NCI-H1105 (cell line): ENCODE results near the gene FMO2.

Experiments used
- DNase-seq: peaks from one replicate; lab custom pipeline; 2025; lab: John Stamatoyannopoulos, UW

The FMO2 gene

DNA sequence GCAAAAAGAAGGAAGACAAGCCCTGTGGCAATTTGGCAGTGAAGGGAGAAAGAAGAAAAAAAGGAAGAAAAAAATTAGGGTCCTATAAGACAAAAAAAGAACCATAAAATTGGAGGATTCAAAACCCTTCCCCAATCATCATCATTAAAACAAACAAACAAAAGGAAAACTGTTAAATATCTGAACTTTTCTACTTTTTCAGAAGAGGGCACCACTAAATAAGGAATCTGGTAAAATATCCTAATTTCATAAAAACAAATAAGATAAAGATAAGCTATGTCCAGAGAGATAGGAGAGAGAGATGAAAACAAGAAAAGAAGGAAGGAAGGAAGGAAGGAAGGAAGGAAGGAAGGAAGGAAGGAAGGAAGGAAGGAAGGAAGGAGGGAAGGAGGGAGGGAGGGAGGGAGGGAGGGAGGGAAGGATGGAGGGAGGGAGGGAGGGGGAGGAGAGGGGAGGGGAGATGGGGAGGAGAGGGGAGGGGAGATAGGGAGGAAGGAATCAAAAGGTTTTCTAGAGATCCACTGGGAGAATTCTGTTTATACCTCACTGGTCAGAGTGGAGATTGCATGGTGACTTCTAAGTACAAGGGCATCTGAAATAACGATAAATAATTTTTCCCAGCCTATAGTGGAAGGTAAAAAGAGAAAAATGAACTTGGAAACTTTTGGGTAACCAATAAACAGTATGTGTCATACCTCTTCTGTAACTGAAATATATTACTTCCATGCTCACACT, 10.4 kb upstream of the FMO2 start:
- DNase-seq: no peak

DNA sequence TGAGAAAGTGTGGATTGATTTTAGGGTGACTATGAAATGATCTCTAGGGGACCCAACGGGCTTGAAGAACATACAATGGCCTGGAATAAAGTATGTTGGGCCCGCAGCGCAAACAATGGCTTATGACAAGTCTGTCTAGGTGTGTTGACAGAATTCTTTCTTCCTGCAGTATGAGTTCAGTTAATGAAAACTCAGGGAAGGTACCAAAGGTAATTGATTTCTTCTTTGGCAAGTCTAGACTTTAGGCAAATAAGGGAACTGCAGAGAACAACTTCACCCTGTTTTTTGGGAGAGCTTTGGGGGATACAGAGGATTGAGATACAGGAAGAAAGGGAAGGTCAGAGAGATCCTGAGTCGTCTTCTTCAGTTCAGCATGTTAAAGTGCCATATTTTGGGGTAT, 7.8 kb upstream of the FMO2 start:
- DNase-seq: no peak

- no peak for DNase-seq
Observed at GRCh38 chr1:171179318-171180227, 5.5 kb upstream of the FMO2 start.

DNA sequence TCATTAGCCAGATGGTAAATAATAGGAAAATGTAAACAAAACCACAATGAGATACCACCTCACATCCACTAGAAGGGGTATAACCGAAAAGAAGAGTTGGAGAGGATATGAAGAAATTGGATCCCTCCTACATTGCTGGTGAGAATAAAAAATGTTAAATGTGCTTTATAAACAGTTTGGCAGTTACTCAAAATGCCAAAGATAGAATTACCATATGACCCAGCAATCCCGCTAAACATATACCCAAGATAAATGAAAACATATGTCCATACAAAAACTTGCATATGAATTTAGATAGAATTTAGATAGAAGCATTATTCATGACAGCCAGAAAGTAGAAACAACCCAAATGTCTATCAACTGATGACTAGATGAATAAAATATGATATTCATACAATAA, 4.4 kb upstream of the FMO2 start:
- no peak for DNase-seq

DNA sequence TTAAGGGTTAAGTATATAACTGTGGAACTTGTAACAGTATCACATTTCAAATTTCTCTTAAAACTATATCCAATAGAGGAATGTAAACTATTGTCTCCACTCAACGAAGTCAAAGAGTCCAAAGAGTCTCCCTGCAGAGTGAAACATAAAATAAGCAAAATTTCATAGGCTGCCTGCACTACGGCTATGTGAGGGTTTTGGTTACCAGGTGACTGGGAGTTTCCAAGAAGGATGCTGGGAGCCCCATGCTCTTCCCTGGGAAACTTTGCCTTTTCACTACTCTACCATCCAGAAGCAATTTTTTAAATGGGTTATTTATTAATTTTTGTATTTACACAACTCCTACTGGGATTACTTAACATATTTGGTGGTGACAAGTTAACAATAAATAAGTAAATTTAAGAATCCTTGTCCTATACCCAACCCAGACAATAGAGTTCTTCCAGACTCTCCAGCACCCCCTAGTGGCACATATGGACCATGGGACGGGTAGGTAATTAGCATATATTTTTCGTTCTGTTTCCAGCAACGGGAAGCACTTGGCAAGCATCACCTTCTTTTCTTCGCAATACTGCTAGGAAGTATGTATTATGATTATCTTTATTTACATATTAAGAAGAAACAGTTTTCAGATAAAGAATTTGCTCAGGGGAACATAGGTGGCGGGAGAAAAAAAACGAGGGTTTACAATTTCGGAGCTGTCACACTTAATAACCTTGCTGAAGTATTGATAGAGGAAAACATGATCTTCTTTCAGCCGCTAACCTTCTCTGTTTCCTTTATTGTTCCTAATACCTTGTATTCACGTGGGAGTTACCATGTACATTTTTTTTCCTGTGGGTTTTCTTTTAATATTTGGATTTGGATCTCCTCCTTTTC, 3.5 kb downstream of the FMO2 start:
- DNase-seq: peak; percentile 76

- no peak for DNase-seq
Observed at GRCh38 chr1:171191992-171192391, 6.9 kb downstream of the FMO2 start.

- DNase-seq: no peak
Observed at GRCh38 chr1:171195767-171196166, 10.7 kb downstream of the FMO2 start.

DNA sequence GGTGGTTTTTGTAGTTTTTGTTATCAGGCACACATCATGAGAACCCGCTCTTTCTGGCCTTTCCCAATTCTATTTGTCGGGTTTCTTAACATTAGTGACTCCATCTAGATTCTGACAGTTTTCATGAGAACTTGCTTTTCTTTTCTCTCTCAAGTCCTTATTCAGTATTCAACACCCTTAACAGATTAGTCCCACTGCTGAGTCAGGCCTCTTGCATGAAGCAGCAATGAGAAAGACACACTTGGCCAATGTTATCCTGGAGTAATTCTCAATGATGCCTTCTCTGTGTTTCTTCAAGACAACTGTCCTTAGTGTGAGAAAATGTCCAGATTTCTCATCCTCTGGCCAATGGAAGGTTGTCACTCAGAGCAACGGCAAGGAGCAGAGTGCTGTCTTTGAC, 11.3 kb downstream of the FMO2 start:
- no peak for DNase-seq

- no peak for DNase-seq
Observed at GRCh38 chr1:171198081-171198480, 13.0 kb downstream of the FMO2 start.

DNA sequence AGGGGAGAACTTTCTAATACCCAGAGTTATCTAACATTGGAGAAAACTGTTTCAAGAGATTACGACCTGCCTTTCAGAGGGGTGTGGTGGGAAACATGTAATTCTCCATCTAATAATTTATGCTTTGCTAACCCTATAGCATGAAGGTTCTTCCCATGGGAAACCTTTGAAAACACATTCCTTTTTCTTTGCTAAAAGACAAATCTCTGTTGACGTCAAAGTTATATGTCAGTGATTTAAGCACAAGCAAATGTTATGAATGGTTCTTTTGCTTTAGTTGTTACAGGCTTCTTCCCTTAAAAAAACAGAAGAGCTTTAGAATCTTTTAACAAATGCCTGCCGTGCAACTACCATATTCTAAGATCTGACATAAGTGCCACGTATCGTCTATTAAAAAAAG, 19.2 kb downstream of the FMO2 start:
- no peak for DNase-seq

- DNase-seq: no peak
Observed at GRCh38 chr1:171206204-171206977, 21.3 kb downstream of the FMO2 start.

- DNase-seq: no peak
Observed at GRCh38 chr1:171206978-171207355, 21.9 kb downstream of the FMO2 start.

- DNase-seq: no peak
Observed at GRCh38 chr1:171207377-171207776, 22.3 kb downstream of the FMO2 start.

DNA sequence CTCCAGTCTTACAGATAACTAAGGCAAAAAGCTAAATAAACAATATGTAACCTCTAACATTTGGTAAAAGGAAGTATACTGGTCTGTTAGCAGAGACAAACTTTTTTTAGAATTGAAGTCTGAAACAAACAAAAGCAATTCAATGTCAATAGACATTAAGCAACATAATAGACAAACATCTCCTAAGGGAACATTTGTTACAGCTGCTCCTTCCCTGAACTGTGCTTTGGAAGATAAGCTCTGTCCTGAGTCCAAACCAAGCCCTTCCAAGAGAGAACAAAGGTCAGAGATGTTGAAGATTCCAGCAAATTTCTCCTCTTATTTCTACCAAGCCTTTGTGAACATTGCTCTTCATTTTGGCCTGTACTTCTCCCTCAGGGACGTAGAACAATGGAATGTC, 25.3 kb downstream of the FMO2 start:
- DNase-seq: no peak

DNA sequence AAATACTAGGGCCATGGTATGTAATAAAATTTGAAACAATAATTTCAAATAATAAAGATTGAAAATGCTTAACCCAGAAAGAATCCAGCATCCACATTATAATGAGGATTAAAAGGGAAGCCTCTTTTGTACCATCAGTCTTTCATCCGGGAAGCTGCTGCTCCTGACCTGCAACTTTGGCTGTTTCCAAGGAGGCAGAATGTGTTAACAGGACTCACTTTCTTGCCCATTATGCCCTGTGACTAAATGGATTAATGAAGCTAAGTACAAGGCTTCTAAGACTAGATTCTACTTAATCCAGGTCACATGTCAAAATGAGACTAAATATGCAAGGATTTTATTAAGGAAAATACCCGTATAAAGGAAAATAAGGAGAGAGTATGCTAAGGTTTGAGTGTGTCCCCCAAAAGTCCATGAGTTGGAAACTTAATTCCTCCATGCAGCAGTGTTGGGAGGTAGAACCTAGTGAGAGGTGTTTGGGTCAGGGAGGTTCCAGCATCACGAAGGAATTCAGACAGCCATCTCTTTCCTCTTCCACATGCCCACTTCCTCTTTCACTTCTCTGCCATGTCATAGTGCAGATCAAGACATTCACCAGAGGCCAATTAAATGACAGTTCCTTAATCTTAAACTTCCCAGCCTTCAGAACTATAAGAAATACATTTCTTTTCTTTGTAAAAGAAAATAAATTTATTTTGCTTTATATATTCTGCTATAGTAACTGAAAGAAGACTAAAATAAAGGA, 27.7 kb downstream of the FMO2 start:
- DNase-seq: no peak

DNA sequence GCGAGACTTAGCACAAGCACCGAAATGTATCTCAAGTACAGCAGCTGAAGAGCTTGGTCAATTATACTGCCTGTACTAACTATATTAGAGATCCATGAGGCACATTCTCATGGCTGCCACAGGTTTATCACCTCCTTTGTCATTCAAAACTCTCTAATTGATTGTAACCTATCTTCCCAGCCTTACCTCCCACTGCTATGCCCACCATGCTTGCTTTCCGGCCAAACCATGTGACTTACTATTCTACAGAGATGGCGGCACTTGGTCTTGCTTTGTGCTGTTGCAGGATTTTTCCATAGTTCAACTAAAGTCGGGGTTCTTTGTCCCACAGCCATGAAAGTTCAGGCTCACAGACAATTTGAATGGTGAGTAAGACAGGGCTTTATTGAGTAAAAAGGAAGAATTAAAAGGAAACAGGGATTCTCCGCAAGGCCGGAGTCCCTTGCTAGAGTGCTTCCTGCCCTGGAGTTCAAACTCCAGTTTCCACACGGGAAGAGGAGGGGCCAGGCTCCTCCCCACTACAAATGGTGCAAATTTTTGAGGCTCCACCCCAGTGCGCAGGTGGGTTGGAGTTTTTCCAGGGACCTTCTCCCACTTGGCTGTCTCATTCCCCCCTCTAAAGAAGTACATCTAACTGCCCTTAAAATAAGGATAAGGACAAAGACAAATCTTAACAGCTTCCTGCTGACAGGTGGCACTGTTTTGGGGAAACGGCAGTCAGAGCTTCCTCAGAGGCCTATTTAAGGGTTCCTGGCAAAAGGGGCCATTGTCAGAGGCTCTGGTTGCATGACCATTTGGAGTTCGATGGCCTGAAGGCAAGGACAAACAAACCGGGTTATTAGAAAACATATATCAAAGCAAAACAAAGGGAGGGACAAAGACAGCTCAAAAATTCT, 28.7 kb downstream of the FMO2 start:
- no peak for DNase-seq

GRCh38 chr1:171217658-171218443, 32.8 kb downstream of the FMO2 start:
- no peak for DNase-seq

- DNase-seq: no peak
Observed at GRCh38 chr1:171218661-171219060, 33.6 kb downstream of the FMO2 start.
